ENCODE measurements around the gene MELK.

MELK gene

GRCh38 chr9:36676778-36677485 is 104.2 kb downstream of the MELK start:
- DNase-seq, result no peak

- DNase-seq, result no peak
Observed at GRCh38 chr9:36677611-36678010, 104.9 kb downstream of the MELK start.

GRCh38 chr9:36679710-36680109 is 107.0 kb downstream of the MELK start:
- no peak for DNase-seq

- no peak for DNase-seq
Observed at GRCh38 chr9:36686471-36686870, 113.8 kb downstream of the MELK start.

GRCh38 chr9:36690412-36691168 is 117.9 kb downstream of the MELK start:
- DNase-seq, result no peak

- no peak for DNase-seq
Observed at GRCh38 chr9:36691671-36692070, 119.0 kb downstream of the MELK start.

GRCh38 chr9:36698984-36699383 is 126.3 kb downstream of the MELK start:
- no peak for DNase-seq

GRCh38 chr9:36704148-36704547 is 131.5 kb downstream of the MELK start:
- no peak for DNase-seq

- no peak for DNase-seq
Observed at GRCh38 chr9:36713515-36714490, 141.1 kb downstream of the MELK start.

GRCh38 chr9:36716496-36716895 is 143.8 kb downstream of the MELK start:
- DNase-seq, result no peak

GRCh38 chr9:36717276-36717675 is 144.6 kb downstream of the MELK start:
- no peak for DNase-seq

GRCh38 chr9:36718612-36719011 is 145.9 kb downstream of the MELK start:
- DNase-seq, result no peak

GRCh38 chr9:36720043-36720442 is 147.3 kb downstream of the MELK start:
- no peak for DNase-seq

- DNase-seq, result no peak
Observed at GRCh38 chr9:36721846-36722588, 149.3 kb downstream of the MELK start.

GRCh38 chr9:36725777-36726356 is 153.2 kb downstream of the MELK start:
- no peak for DNase-seq
